Measurements from ENCODE around the gene CHTF18.
"Not testable (repeated sequence)": the region's sequence is repeated elsewhere in the genome, so short reads cannot be mapped to it uniquely, and the experiment has no call there.

Gene CHTF18

DNA sequence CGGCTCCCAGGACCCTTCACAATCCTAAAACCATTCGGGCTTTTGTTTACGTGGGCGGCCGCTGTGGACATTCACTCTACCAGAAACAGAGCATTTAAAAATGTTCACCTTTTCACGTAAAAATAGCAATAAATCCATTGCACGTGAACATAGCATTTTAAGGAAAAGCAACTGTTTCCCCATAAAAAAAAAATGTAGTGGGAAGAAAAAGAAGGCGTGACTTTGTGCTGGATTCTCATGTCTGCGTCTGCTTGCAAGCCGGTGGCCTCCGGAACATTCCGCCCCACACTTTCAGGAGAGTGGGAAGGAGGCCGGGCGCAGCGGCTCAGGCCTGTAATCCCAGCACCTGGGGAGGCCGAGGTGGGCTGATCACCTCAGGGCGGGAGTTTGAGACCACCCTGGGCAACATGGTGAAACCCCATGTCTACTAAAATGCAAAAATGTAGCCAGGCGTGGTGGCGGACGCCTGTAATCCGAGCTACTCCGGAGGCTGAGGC lies 25.5 kb downstream of the CHTF18 start:
- DNase-seq: no peak

DNA sequence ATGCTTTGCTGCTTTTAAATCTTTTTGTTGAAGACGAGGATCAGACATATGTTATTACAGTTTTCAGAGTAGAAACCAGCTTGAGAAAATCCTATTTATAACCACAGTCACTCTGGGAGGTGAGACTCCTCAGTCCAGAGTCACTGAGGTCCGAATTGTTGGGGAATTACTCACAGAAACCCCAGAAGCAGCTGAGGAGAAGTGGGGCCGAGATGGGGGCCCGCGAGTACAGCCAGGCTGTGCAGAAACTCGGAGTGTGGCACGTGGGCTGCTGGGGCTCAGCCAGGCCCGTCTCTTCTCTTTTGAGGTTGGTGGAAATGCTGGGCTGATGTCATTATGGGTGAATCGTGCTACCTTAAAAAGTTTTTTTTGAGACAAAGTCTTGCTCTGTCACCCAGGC lies 26.6 kb downstream of the CHTF18 start:
- DNase-seq: no peak

DNA sequence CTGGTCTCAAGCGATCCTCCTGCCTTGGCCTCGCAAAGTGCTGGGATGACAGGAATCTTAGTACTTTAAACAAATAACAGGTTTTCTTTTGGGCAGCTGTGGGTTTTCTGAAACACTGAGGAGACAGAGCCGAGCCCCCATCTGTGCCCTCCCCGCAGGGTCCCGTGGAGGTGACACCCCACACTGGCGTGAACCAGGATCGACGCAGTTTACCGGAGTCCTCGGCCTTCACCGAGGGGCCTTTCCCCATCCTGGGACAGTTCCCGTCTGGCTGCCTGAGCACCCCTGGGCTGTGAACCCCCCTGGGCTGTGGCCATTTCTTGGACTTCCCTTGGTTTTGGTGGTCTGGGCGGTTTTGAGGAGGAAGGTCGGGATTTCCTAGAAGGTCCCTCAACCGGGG lies 27.4 kb downstream of the CHTF18 start:
- no peak for DNase-seq

GRCh38 chr16:817001-817906 lies 28.8 kb downstream of the CHTF18 start:
- no peak for DNase-seq

- DNase-seq: no peak
These were observed 29.7 kb downstream of the CHTF18 start for GRCh38 chr16:818132-818531.

GRCh38 chr16:818592-818991 lies 30.2 kb downstream of the CHTF18 start:
- no peak for DNase-seq

GRCh38 chr16:819336-820043 lies 31.1 kb downstream of the CHTF18 start:
- peak; percentile 55 for DNase-seq

GRCh38 chr16:820044-820408 lies 31.6 kb downstream of the CHTF18 start:
- DNase-seq: not testable (repeated sequence)

- DNase-seq: no peak
These were observed 32.3 kb downstream of the CHTF18 start for GRCh38 chr16:820748-821147.

GRCh38 chr16:821751-822150 lies 33.3 kb downstream of the CHTF18 start:
- no peak for DNase-seq

DNA sequence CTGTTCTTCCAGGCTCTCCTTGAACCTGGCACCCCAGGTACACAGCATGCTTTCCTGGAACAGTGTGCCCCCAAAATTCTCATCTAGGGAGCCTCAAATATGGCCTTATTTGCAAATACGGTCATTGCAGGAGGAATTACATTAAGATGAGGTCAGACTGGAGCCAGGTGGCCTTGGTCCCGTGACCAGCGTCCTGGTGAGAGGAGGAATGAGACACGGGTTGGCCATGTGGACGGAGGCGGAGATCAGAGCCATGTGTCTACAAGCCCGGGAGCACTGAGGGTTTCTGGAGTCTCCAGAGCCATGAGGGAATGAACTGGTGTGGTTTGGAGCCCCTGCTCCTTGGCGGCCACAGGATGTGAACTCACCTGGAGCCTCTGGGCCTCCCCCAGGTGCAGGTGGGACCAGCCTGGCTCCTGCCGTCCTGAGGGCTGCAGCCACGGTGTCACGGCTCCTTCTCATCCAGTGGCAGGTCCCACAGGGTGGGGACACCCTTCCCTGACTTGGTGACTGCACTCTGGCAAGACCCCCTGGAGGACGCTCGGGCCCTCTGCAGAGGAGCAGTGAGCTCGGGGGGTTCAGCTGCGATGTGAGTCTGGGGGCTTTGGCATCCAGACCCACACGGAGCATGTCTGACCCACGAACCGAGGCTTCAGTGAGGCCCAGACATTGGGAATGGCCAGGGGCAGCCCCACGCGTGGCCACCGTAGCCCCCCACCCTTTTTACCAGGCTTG lies 33.9 kb downstream of the CHTF18 start:
- DNase-seq: no peak

DNA sequence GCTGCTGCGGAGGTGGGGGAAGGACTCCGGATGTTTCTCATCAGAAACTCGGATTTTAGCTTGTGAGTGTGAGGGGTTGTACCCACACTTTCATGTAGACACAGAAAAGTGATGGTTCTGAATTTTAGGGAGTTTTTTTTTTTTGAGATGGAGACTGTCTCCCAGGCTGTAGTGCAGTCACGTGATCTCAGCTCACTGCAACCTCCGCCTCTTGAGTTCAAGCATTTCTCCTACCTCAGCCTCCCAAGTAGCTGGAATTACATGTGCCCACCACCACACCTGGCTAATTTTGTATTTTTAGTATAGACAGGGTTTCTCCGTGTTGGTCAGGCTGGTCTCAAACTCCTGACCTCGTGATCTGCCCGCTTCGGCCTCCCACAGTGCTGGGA lies 34.5 kb downstream of the CHTF18 start:
- no peak for DNase-seq

DNA sequence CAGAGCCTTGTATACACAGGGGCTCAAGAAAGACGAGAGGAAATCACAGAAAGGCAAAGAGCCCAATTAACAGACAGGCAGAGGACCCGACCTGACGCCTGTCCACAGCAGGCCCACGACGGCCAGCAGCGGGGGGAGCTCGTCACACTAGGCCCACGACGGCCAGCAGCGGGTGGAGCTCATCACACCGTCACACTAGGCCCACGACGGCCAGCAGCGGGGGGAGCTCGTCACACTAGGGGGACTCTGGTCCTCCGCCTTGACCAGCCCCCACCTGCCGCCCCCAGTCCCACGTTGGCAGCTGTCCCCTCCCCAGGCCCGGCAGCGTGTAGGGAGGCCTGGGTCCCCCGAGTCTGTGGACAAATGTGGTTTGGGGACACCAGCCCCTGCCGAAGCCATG lies 35.8 kb downstream of the CHTF18 start:
- DNase-seq: no peak

- no peak for DNase-seq
These were observed 36.2 kb downstream of the CHTF18 start for GRCh38 chr16:824601-825000.

GRCh38 chr16:825341-826061 lies 37.1 kb downstream of the CHTF18 start:
- DNase-seq: no peak

DNA sequence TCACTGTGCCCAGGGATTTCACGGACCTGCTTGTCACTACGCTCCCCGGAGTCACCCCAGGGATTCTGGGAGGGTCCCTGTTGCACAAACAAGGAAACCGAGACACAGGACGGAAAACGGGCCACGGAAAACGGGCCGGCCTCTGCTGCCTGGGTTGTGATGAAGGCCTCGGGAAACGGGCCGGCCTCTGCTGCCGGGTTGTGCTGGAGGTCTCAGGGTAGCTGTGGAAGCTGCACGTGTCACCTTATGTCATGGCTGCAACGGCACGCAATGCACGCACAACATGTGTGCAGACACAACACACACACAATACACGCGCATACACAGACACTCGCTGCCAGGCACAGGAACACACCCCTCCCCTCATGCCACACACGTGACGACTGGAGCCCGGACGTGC lies 39.1 kb downstream of the CHTF18 start:
- no peak for DNase-seq

DNA sequence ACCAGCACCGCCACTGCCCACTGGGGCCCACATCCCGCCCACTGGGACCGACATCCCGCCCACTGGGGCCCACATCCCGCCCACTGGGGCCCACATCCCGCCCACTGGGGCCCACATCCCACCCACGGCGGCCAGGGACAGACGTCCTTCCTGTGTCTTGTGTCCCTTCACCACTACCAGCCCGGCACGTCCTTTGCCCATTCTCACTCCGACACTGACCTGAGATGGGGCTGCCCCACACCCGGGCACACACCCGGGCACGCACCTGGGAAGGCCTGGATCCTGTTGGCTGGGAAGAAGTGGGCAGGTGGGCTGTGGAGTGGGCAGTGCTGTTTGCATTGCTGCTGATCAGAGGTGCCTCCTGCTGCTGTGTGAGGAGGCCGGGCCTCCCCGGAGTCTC lies 40.5 kb downstream of the CHTF18 start:
- DNase-seq: no peak

DNA sequence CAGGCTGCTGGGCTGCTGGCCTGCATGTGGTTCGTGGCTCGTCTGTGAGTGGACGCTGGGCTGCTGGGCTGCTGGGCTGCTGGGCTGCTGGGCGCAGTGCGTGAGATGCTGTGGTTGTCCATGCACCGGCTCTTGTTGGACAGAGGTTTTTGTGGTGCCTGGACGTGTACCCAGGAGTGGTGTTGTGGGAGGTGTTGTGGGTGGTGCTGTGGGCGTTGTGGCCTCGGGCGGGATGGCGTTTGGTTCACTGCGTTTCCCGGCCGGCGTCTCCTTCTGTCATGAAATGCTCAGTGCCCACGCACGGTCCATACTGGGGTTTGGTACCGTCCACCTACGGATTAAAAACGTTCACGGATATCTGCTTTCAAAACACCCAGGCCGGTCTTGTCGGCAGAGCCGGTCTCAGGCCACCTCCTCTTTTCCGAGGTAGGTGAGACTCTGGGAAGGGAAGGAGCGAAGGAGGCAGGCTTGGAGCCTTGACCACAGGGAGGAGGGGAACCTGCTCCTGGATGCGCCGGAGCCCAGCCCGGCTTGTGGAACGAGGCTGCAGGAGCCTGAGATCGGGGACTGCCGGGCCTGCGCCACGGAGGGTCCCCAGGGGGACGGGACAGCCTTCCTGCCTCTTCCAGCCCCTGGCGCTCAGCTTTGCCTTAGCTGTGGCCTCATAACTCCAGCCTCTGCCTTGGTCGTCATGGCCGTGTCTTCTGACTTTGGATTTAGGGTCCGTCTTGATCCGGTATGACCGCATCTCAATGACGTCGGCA lies 41.9 kb downstream of the CHTF18 start:
- no peak for DNase-seq

DNA sequence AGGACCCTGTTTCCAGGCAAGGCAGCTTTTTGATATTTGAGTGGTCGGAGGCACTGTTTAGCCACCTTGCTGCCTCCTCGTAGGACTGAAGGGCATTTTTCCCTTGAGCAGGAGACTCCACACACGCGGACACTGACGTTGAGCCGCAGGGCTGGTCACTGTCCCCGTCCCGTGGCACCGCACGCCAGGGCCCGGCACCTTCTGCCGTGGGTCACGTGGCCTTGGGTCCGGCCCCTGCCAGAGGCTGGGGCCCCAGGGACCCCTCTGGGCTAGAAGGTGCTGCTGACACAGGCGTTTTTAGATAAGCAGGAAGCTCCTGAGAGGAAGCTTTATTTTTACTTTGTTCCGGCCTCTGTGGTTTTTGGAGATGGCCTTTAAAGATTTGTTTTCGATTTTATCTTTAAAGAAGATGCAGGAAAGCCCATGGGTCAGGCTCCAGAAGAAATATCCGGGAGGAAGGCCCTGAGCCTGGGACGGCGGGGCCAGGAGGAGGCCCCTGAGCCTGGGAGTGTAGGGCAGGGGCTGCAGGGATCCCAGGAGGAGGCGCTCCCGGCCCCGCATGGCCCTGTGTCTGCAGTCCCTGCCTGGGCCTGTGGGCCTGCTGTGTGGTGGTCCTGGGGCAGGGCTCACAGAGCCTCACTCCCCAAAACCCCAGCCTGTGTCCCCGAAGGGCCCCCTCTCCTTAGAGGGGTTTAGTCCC lies 42.6 kb downstream of the CHTF18 start:
- DNase-seq: no peak

GRCh38 chr16:831571-832413 lies 43.4 kb downstream of the CHTF18 start:
- no peak for DNase-seq
